Measurements from ENCODE around the gene GAS7. TPM values are rescaled to one million over a fixed set of nuclear protein-coding genes. Genes with fewer than 3 reads are reported as not detected.
A peak's percentile ranks its signal among the peaks of the same experiment; 100 is the strongest.

GAS7 gene
- total RNA-seq, 1 donor from 2014 or later = 47.7 TPM

DNA sequence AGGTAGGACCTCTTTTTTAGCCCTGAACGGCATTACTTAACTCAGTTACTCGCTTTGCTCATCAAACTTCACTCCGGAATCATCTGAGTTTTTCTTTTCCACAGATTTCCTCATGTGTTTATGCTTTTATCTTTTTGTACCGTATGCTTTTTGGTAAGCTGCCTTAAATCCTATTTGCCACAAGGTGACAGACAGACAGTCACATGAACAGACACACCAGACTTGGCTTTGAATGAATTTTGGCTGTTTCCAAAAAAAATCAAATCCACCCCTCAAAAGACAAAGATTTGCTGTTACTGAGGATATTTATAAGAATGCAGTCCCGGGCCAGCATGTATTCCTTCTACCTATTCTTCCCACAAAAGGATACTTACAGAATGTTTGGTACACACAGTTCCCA is 10.9 kb downstream of the GAS7 start:
- Mint-ChIP-seq H3K4me1 (peaks cover 29% of the 10 kb centered on the region), H3K4me3 (no peak overlapping the region), H3K36me3 (no peaks in the 10 kb centered on the region), H3K27ac (no peak overlapping the region), H3K27me3 (ENCODE audit: low read depth) (no peaks in the 10 kb centered on the region), H3K9me3 (no peaks in the 10 kb centered on the region)
- no peak for TF ChIP-seq CTCF (IDR thresholded peaks at IDR 0.05; ENCODE audit: unreplicated experiment)
- no peak for DNase-seq (ENCODE audit: low spot score in 2 of 2, unreplicated experiment in 2 of 2)

- H3K36me3 Mint-ChIP-seq = no peaks in the 10 kb centered on the region
- H3K9me3 Mint-ChIP-seq = no peaks in the 10 kb centered on the region
- TF ChIP-seq CTCF (IDR thresholded peaks at IDR 0.05; ENCODE audit: unreplicated experiment) = no peak
- H3K27ac Mint-ChIP-seq = no peak overlapping the region
- H3K27me3 Mint-ChIP-seq (ENCODE audit: low read depth) = no peaks in the 10 kb centered on the region
- DNase-seq (ENCODE audit: low spot score in 2 of 2, unreplicated experiment in 2 of 2) = no peak
- H3K4me3 Mint-ChIP-seq = no peak overlapping the region
- H3K4me1 Mint-ChIP-seq = peaks cover 33% of the 10 kb centered on the region
Observed at GRCh38 chr17:10186771-10187410, 11.5 kb downstream of the GAS7 start.

GRCh38 chr17:10183931-10184930 is 14.2 kb downstream of the GAS7 start:
- H3K27me3 Mint-ChIP-seq (ENCODE audit: low read depth) = no peaks in the 10 kb centered on the region
- no peak for DNase-seq (ENCODE audit: low spot score in 2 of 2, unreplicated experiment in 2 of 2)
- H3K36me3 Mint-ChIP-seq = no peaks in the 10 kb centered on the region
- H3K4me1 Mint-ChIP-seq = peaks cover 57% of the 10 kb centered on the region
- H3K27ac Mint-ChIP-seq = peak overlapping the region; percentile 76
- no peak overlapping the region for H3K4me3 Mint-ChIP-seq
- no peak for TF ChIP-seq CTCF (IDR thresholded peaks at IDR 0.05; ENCODE audit: unreplicated experiment)
- H3K9me3 Mint-ChIP-seq = no peaks in the 10 kb centered on the region

DNA sequence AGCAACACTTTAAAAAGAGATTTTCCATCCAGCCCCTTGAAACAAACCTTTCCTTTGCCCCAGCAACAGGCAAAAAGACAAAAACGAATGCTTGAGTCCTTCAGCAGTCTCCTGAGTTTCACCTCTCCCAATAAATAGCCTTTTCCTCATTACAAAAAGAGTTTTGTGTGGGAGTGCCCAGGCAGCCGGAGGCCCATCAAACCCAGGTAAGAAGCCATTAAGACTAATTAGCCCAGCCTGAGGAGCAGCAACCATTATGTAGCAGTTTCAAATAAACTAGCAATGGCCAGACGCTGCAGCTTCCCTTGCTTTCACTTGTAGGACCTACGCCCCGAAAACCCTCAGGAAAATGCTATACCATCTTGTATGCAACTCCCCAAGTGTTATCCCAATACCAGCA is 15.6 kb downstream of the GAS7 start:
- DNase-seq (ENCODE audit: low spot score in 2 of 2, unreplicated experiment in 2 of 2) = no peak
- Mint-ChIP-seq H3K9me3 (no peaks in the 10 kb centered on the region), H3K4me1 (peaks cover 68% of the 10 kb centered on the region), H3K27ac (peak overlapping the region; percentile 84), H3K36me3 (no peaks in the 10 kb centered on the region), H3K27me3 (ENCODE audit: low read depth) (no peaks in the 10 kb centered on the region), H3K4me3 (no peak overlapping the region)
- TF ChIP-seq CTCF (IDR thresholded peaks at IDR 0.05; ENCODE audit: unreplicated experiment) = no peak

DNA sequence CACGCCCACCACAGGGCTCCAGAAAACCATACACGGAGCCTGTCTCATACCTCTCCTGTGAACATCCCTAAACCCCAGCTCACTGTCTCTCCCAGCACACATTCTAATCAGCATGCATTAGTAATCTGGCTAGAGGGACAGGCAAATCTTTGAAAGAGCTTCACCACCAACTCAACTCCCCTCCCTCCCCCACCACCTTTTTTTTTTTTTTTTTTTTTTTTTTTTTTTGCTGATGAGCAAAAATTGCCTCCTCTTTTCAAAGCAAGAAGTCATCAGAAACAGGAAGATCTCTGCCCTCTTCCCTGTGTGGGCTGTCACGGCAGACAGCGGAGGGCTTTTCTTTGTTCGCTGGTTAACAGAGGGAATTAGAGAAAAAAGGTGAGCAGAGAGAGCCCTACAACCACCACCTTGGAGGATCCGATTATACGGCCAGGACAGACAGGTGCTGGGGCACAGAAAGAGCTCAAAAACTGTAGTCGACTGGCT is 19.9 kb downstream of the GAS7 start:
- H3K9me3 Mint-ChIP-seq = no peaks in the 10 kb centered on the region
- no peak overlapping the region for H3K4me3 Mint-ChIP-seq
- TF ChIP-seq CTCF (IDR thresholded peaks at IDR 0.05; ENCODE audit: unreplicated experiment) = no peak
- peaks cover 69% of the 10 kb centered on the region for H3K4me1 Mint-ChIP-seq
- no peaks in the 10 kb centered on the region for H3K36me3 Mint-ChIP-seq
- DNase-seq (ENCODE audit: low spot score in 2 of 2, unreplicated experiment in 2 of 2) = no peak
- H3K27me3 Mint-ChIP-seq (ENCODE audit: low read depth) = no peaks in the 10 kb centered on the region
- peak overlapping the region; percentile 64 for H3K27ac Mint-ChIP-seq
